Activated CD4-positive, CD25-positive, alpha-beta regulatory T cell treated with anti-CD3 and anti-CD28 coated beads, Interleukin-2, amount 50 U/mL, for 24 hours (primary cell): Measurements from ENCODE around the gene CCHCR1.
"Not testable (repeated sequence)": the region's sequence is repeated elsewhere in the genome, so short reads cannot be mapped to it uniquely, and the experiment has no call there.

Source experiments
- ATAC-seq, 2 donors: fragments of 150-1000 bp; cut with Tn5 transposase; one replicate each; pipeline ENCODE4 v1.10.0; 2021; ENCODE audit warnings: mild to moderate bottlenecking in 1 of 2, moderate library complexity in 1 of 2

Gene CCHCR1

DNA sequence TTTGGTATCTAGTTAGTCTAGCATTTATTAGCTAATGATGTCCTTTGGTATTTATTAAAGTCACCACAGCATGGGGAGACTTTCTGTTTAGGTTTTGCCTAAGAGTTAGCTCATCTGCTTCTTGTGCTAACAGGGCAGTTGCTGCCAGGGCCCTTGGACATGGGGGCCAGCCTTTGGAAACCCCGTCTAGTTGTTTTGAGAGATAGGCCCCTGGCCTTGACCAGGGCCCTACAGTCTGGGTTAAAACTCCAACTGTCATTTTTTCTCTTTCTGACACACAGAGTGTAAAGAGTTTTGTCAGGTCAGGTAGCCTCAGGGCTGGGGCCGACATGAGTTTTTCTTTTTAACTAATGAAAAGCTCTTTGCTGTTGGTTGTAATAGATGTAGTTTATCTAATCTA, 25.7 kb upstream of the CCHCR1 start:
- not testable (repeated sequence) for ATAC-seq

- peak; percentile 91 to 99 for ATAC-seq
Measured at GRCh38 chr6:31180500-31180899, 22.9 kb upstream of the CCHCR1 start.

GRCh38 chr6:31179896-31180295, 22.3 kb upstream of the CCHCR1 start:
- no peak for ATAC-seq

GRCh38 chr6:31179042-31179386, 21.4 kb upstream of the CCHCR1 start:
- ATAC-seq: no peak

GRCh38 chr6:31178143-31179041, 20.8 kb upstream of the CCHCR1 start:
- peak; percentile 36 to 42 for ATAC-seq

DNA sequence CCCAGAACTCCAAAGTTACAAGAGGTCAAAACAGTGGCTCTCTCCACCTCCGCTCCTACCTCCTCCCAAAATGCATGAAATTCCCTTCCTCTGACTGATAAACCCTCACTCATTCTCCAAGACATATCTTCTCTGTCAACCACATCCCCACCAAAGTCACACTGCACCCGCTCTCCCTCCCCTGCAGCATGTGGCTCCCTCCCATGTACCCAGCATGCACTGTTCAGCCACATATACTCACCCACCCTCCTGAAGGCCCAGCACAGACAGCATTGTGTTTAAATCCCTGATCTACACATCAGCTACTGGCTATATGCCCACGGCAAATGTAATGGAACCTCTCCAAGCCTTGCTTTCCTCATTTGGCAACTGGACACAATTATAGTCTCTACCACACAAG, 18.4 kb upstream of the CCHCR1 start:
- no peak for ATAC-seq

GRCh38 chr6:31174378-31174777, 16.8 kb upstream of the CCHCR1 start:
- no peak for ATAC-seq

GRCh38 chr6:31173406-31173805, 15.8 kb upstream of the CCHCR1 start:
- no peak for ATAC-seq

DNA sequence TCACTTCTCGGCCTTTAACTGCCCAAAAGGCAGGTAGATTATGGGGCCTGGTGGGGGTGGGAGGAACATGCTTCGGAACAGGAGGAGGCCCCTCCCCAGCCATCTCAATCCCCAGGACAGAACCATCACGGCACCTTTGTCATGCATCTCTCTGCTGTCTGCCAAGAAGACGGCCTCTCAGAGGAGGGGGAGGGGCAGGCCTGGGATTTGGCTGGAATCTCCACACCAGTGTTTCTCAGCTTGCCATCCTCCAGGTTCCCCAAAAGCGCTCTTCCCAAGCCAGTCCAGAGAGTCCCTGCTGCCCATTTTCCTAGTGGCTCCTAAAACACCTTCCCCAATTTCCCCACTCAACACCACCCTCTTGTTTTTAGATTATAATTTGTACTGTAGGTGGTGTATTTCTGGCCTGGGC, 15.4 kb upstream of the CCHCR1 start:
- ATAC-seq: no peak

GRCh38 chr6:31171931-31172905, 14.6 kb upstream of the CCHCR1 start:
- ATAC-seq: no peak

GRCh38 chr6:31170987-31171671, 13.5 kb upstream of the CCHCR1 start:
- no peak for ATAC-seq

DNA sequence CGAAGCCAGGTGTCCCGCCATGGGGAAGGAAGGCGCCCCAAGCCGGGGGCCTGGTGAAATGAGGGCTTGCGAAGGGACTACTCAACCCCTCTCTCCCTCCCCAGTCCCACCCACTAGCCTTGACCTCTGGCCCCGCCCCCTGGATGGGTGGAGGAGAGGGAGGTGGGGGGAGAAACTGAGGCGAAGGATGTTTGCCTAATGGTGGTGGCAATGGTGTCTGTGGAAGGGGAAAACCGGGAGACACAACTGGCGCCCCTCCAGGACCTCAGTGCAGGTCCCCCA, 12.9 kb upstream of the CCHCR1 start, which contains the start of gene POU5F1:
Gene POU5F1, minus strand, starts transcription at position 83 of the 282 bp plus-strand sequence. Its CDS starts 62 bp downstream, at position 21.
- ATAC-seq: no peak

- not testable (repeated sequence) for ATAC-seq
Measured at GRCh38 chr6:31169858-31170599, 12.4 kb upstream of the CCHCR1 start.

DNA sequence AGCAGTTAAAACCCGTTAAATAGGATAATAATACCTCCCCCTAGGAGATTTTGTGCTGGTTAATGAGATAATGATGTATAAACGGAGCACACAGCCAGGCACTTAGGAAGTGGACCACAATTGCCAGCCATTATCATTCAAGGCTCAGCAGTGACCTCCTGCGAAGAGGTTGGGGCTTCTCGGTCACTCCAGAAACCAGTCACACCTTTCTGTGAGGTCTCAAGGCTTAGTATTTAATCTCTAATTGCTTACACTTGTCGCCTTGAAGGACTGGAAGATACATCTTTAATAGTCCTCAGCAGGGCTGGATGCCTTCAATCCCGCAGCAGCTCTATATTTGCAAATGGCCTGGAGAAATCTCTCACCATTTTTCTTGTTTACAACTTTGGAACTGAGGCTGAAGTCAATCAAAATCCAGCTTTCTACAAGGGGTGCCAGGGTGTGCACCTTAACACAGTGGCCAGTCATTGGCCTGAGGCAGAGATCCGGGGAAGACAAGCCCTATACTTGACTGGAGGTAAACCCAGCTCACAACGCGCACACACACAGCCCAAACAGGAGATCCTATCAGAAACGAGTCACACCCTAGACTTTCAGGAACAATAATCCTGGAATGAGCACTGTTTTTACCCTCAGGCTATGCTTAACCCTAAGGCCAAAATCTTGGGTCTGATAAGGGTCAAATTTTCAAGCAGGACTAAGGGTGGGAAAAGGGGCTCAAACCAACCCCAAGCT, 11.7 kb upstream of the CCHCR1 start:
- ATAC-seq: no peak

GRCh38 chr6:31168606-31169005, 11.0 kb upstream of the CCHCR1 start:
- ATAC-seq: no peak

DNA sequence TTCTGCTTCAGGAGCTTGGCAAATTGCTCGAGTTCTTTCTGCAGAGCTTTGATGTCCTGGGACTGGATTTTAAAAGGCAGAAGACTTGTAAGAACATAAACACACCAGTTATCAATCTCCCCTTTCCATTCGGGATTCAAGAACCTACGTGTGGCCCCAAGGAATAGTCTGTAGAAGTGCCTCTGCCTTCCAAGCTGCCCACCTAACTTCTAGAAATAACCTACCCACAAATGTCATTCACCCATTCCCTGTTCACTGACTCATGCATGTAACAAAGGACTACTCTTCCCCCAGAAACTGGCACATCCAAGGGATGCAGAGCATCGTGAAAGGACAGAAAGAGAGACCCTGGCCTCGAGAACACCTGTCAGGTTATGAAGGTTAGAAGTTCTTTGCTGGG, 8.4 kb upstream of the CCHCR1 start:
- ATAC-seq: no peak

DNA sequence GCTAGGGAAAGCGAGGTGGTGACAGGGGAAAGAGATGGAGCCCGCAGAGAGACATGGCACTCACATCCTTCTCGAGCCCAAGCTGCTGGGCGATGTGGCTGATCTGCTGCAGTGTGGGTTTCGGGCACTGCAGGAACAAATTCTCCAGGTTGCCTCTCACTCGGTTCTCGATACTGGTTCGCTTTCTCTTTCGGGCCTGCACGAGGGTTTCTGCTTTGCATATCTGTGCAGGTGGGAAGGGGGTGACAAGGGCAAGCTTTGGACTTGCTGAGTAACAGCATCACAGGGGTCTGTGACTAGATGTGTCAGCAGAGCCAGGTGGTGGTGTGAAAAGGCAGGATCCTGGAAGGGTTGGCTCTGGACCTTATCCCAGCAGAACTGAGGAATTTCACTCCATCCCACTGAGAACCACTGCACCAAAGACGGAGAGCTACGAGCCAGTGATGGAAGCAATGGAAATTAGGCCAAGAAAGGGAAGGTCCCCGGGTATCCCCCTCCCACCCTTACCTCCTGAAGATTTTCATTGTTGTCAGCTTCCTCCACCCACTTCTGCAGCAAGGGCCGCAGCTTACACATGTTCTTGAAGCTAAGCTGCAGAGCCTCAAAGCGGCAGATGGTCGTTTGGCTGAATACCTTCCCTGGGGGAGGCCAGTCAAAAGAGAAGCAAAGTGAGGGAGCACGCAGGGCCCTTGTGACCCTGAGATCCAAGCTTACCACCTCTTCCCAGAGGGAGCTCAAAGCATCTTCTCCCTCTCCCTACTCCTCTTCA, 7.6 kb upstream of the CCHCR1 start:
- peak; percentile 45 to 78 for ATAC-seq

DNA sequence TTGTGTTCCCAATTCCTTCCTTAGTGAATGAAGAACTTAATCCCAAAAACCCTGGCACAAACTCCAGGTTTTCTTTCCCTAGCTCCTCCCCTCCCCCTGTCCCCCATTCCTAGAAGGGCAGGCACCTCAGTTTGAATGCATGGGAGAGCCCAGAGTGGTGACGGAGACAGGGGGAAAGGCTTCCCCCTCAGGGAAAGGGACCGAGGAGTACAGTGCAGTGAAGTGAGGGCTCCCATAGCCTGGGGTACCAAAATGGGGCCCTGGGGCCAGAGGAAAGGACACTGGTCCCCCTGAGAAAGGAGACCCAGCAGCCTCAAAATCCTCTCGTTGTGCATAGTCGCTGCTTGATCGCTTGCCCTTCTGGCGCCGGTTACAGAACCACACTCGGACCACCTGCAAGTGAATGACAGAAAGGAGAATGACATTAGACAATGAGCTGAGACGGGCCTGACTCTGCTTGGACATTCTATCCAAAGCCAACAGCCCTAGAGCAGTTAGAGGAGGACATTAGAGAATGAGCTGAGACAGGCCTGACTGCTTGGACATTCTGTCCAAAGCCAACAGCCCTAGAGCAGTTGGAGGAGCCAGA, 7.0 kb upstream of the CCHCR1 start:
- ATAC-seq: not testable (repeated sequence)

GRCh38 chr6:31163922-31164321, 6.3 kb upstream of the CCHCR1 start:
- no peak for ATAC-seq

GRCh38 chr6:31162463-31163165, 5.0 kb upstream of the CCHCR1 start:
- no peak for ATAC-seq
